BJ (cell line): ENCODE measurements around the gene CYB5R3. TPM values are rescaled to one million over a fixed set of nuclear protein-coding genes. Genes with fewer than 3 reads are reported as not detected.

ENCODE experiments used
- CTCF ChIA-PET: fragments of 350-600 bp; formaldehyde crosslinking; extraction: SDS; loops from one replicate; lab custom pipeline; 2021; ENCODE audit warnings: antibody characterized with exemption, inconsistent platforms; lab: Yijun Ruan, JAX
- POLR2A ChIA-PET: fragments of 300-600 bp; sonication (Branson Sonifier 250); formaldehyde crosslinking; extraction: SDS; loops from one replicate; lab custom pipeline; 2021; ENCODE audit warnings: antibody characterized with exemption; lab: Charles Lee
- DNase-seq: peaks from one replicate; pipeline ENCODE4 v3.0.0-alpha.2; 2011; ENCODE audit warnings: low read depth
- H3K27me3 ChIP-seq: 2 replicates; pipeline ENCODE4 v1.6.0; 2011; ENCODE audit warnings: low read length; ENCODE audit not compliant: control insufficient read depth, insufficient read depth
- H3K36me3 ChIP-seq: 2 replicates; pipeline ENCODE4 v1.5.1; 2011; ENCODE audit warnings: low read length; ENCODE audit not compliant: control insufficient read depth, insufficient read depth
- H3K4me3 ChIP-seq: 2 replicates; pipeline ENCODE4 v1.5.1; 2011; ENCODE audit warnings: low read depth, mild to moderate bottlenecking, control low read depth, low read length
- polyA minus RNA-seq: library from RNA; depleted of rRNA, polyadenylated mRNA; stranded (reverse); fragments of >200 nt; gene quantifications from 2 replicates; pipeline ENCODE4 v1.2.3, GENCODE V29; 2011; rRNA and poly(A)+ RNA removed
- polyA plus RNA-seq: library from polyadenylated mRNA; depleted of rRNA; stranded (reverse); fragments of >200 nt; gene quantifications from 2 replicates; pipeline ENCODE4 v1.2.3, GENCODE V29; 2011; rRNA removed
- TF ChIP-seq, protein P1 (sequence below): IDR thresholded peaks from 2 replicates; pipeline ENCODE4 v1.5.1; 2011; ENCODE audit warnings: low read depth, mild to moderate bottlenecking, control low read depth, inconsistent platforms, low read length, moderate library complexity; ENCODE audit not compliant: insufficient read depth

CYB5R3 gene
- polyA plus RNA-seq = 200 and 418 TPM in 2 replicates
- 117 and 125 TPM in 2 replicates for polyA minus RNA-seq

DNA sequence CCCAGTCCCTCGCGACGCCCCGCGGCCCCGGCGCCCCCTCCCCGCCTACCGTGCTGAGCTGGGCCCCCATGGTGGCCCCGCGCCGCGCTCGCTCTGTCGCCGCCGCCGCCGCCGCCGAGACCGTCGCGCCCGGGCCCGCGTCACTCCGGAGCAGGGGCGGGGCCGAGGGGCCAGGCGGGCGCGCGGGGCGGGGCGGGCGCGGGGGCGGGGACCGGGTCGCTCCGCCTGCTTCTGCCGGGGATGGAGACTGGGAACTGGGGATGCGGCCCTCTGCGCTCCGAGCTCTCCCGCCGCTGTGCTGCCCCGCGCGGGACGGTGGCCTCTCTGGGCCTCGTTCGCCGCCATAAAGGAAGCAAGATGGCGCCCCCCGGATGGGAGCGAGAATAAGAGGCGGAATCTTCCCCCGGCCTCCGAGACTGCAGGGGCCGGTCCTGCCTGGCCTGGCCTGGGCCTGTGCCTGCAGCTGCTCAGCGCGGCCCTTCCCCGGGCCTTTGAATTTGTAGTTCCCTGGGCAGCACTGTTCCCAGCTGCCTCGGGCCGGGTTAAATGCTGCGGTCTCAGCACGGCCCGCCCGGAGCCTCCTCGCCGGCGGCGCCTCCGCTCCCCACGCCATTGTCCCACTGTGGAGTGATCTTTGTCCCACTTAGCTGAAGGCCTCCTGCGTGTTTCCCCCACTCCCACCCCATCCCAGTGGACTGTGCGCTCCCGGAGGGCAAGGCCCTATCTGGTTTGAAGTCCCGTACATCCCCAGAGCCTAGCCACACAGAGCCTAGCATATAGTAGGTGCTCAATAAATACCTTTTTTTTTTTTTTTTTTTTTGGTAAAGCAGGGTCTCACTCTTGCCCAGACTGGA, at the start of gene CYB5R3:
CYB5R3 (minus strand) TSS at position 147 of the 854 bp plus-strand sequence; CDS start at position 70, 77 bp downstream.
- POLR2A ChIA-PET = interaction anchor here (0.5 to 0.8 kb wide), 3 partner anchors 76 to 207 kb away, joined by 3 to 10 read pairs (median 5); no protein-coding TSS in a partner anchor
- Histone ChIP-seq H3K27me3 (no peaks in the 10 kb centered on the region), H3K4me3 (peak within 1 kb of the TSS; percentile 90), H3K36me3 (no peaks in the 10 kb centered on the region; the same call in 1 of the 2 replicates)
- CTCF ChIA-PET = interaction anchor here (0.9 to 2.4 kb wide), 7 partner anchors 11 to 441 kb away, joined by 3 to 8 read pairs (median 5); no protein-coding TSS in a partner anchor
- TF ChIP-seq, protein P1, sequence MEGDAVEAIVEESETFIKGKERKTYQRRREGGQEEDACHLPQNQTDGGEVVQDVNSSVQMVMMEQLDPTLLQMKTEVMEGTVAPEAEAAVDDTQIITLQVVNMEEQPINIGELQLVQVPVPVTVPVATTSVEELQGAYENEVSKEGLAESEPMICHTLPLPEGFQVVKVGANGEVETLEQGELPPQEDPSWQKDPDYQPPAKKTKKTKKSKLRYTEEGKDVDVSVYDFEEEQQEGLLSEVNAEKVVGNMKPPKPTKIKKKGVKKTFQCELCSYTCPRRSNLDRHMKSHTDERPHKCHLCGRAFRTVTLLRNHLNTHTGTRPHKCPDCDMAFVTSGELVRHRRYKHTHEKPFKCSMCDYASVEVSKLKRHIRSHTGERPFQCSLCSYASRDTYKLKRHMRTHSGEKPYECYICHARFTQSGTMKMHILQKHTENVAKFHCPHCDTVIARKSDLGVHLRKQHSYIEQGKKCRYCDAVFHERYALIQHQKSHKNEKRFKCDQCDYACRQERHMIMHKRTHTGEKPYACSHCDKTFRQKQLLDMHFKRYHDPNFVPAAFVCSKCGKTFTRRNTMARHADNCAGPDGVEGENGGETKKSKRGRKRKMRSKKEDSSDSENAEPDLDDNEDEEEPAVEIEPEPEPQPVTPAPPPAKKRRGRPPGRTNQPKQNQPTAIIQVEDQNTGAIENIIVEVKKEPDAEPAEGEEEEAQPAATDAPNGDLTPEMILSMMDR = no peak
- no peak for DNase-seq

DNA sequence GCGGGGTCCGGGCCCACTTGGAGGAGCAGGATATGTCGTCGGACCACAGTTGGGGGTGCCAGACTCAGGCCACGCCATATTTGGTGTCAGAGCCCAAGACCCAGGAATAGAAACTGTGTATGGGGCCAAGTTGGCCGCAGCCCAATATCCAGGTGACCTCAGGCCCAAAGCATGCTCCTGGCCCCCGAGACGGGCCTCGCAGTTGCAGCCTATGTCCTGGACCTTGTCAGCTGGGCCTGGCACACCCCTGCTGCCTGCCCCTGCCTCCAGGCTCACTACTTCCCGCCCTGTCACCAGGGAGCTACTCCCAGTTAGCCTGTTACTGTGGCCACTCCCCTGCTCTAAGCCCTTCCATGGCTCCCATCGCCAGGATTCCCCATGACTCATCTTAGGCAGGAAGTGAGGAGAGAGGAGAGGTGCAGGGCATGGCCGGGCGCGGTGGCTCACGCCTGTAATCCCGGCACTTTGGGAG, 48.4 kb upstream of the CYB5R3 start:
- DNase-seq = no peak
- no peaks in the 10 kb centered on the region for H3K27me3 ChIP-seq
- CTCF ChIA-PET = interaction anchor here (0.9 to 1.9 kb wide), 5 partner anchors 9 to 77 kb away, joined by 3 to 6 read pairs (median 3); no protein-coding TSS in a partner anchor
- H3K36me3 ChIP-seq = no peaks in the 10 kb centered on the region; the same call in none of the 2 replicates
- TF ChIP-seq, protein P1 = no peak
- no peak overlapping the region for H3K4me3 ChIP-seq
- POLR2A ChIA-PET = no interaction called here

DNA sequence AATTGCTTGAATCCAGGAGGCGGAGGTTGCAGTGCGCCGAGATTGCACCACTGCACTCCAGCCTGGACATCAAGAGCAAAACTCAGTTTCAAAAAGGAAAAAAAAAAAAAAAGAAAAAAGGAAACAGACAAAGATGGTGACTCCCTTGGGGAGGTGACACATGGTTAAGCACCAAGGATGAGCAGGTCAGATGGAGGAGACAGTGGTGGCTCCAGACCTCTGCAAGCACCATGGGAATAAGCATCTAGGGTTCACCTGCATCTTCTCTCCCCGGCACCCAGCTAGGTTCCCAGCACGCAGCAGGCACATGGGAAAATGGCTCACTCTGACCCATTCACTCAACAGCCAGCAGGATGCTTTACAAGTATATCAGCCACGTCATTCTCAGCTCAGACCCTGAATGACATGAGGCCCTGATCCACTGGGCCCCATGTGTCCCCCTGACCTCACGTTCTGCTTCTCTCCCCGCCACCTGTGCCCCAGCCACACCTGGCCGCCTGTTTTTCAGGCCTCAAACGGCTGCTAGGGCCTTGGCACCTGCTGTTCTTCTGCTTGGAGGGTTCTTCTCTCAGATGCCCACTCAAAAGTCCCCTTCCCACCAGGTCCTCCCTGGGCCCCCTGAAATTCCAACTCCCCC, 47.3 kb upstream of the CYB5R3 start:
- DNase-seq = no peak
- ChIA-PET POLR2A (no interaction called here), CTCF (interaction anchor here (1.9 kb wide), 1 partner anchor 8 kb away, joined by 6 read pairs; no protein-coding TSS in a partner anchor)
- Histone ChIP-seq H3K4me3 (no peak overlapping the region), H3K27me3 (no peaks in the 10 kb centered on the region), H3K36me3 (no peaks in the 10 kb centered on the region; the same call in none of the 2 replicates)
- TF ChIP-seq, protein P1 = no peak

DNA sequence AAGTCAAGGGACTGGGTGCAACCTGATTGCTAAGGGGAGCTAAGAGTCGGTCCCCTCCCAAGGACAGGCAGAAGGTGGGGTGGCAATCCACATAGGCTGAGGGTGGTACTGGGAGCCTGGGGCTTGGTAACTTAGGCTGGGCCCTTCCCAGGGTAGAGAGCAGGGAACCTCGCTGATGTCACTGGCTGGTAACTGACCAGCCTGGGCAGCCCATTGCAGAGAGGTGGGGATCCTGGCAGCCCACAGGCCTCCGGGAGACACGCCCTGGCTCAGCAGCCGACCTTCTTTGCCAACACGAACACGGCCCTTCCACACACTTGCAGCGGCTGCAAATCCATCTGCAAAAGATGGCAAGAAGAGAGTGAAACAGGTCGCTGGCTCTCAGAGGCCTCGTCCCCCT, 46.1 kb upstream of the CYB5R3 start:
- ChIA-PET POLR2A (no interaction called here), CTCF (no interaction called here)
- Histone ChIP-seq H3K36me3 (no peaks in the 10 kb centered on the region; the same call in none of the 2 replicates), H3K27me3 (no peaks in the 10 kb centered on the region), H3K4me3 (no peak overlapping the region)
- TF ChIP-seq, protein P1 = no peak
- DNase-seq = no peak
